ENCODE results near the gene FAM72C.
"Not testable (repeated sequence)": the region's sequence is repeated elsewhere in the genome, so short reads cannot be mapped to it uniquely, and the experiment has no call there.

FAM72C gene

DNA sequence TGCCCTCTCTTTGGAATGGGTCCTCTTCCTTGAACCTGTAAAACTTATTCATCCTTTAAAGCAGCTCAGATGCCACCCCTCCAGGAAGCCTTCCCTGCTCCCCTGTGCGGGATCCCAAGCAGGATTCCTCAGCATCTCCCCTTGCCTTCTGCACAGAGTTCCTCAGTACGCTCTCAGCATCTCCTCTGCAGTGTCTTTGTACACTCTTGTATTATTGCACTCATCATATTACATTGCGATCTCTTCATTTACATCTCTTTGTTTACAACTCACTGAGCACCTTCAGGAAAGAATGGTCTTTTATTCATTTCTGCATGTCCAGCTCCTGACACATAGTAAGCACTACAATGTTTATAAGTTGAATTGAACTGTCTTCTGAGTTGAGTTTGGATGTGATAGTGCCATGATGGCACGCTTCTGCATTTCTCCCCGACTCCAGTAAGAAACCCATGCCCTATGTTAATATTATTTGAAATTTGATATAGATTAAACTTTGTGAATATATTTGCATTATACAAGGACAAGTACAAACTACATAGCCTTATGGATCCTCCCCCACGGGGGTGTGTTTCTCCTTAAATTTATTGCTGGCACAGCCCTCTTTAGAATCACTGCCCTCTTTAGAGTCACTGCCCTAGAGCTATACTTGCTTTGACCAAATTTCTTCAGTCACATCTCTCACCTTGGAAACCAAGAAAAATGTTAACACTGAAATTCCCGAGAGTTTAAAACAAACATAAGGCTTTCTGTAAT is 13.1 kb upstream of the FAM72C start:
- DNase-seq (ENCODE audit: low read depth in 2 of 3, low spot score in 1 of 3): not testable (repeated sequence)

GRCh38 chr1:143974416-143974815 is 2.6 kb upstream of the FAM72C start:
- not testable (repeated sequence) for DNase-seq (ENCODE audit: low read depth in 2 of 3, low spot score in 1 of 3)

DNA sequence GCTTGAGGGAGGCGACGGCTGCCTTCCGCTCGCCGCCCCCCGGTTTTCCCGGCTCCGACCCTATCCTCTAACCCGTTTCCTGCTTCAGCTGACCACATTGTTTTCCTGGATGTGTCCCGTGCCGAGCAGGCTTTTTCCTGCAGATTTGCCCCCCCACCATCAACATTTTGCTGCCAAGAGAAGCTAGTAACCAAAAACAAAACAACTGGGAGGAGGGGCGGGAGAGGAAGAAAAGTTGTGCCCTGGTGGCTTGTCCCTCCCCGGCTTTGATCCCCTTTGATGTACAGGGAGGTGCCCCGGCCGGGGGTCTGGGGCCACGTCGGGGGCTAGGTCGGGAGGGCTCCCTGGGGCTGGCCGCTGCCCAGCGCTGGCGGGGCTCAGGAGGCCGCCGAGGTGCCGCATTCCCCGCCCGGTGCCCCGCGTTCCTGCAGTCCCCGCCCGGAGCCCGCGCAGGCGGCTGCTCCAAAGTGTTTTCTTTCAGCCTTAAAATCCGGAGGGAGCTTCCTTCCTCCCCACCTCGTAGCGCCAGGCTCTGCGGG is 2.2 kb upstream of the FAM72C start:
- not testable (repeated sequence) for DNase-seq (ENCODE audit: low read depth in 2 of 3, low spot score in 1 of 3)

DNA sequence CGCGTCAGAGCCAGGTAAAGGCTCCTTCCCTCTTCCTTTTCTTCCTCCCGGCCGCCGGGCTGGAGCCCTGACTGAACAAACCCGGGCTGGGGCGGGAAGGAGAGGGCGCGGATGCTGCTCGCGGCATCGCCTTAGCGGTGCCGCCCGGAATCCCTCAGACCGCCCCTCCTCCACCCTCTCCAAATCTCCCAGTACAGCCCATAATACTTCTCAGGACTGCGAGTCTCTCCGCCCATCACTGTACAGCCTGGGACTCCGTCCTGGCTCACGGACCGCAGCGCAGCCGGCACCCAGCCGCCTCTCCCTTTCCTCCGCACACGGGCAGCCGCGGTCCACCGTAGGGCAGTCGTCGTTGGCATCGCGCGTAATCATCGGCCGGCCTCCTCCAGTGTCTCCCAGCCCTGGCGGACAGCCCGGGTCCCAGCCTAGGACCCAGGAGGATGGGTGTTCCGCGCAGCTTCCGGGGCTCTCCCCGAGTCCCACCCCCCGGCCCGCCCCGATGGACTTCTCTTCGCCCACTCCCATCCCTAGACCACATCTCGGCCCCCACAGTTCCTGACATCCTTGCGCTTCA is 1.1 kb upstream of the FAM72C start:
- DNase-seq (ENCODE audit: low read depth in 2 of 3, low spot score in 1 of 3): not testable (repeated sequence)

DNA sequence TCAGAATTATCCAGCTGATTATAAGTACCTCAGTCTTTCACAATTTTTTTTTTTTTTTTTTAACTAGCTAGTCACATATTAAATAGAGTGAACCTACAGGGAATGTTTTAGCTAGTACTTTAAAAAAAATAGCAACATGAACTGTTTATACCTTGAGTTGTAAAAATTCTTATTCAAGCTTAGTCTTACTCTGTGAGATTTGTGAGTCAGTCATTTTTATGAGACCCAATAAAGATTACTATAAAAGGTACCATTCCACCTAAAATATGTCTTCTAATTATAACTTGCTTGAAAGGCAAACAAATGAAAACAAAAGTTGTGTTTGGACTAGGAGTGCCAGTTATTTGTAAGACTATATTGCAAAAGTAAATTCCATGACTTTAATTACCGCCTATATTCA is 5.9 kb downstream of the FAM72C start:
- not testable (repeated sequence) for DNase-seq (ENCODE audit: low read depth in 2 of 3, low spot score in 1 of 3)

DNA sequence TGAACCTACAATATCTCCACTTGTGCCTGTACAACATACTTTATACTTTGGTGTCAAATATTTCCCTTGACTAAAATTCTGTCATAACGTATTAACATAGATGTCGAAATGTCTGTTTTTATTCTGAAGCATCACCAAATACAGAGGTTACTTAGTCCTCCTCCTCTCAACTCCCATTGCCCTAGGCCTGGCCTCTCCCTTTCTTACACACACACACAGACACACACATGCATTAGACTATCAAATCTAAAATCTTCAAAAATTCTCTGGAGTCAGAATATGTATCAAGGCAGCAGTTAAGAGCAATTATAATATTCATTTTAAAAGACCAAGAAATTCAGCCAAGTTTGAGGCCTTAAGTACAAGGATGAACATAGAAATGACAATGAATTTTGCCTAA is 7.5 kb downstream of the FAM72C start:
- not testable (repeated sequence) for DNase-seq (ENCODE audit: low read depth in 2 of 3, low spot score in 1 of 3)

DNA sequence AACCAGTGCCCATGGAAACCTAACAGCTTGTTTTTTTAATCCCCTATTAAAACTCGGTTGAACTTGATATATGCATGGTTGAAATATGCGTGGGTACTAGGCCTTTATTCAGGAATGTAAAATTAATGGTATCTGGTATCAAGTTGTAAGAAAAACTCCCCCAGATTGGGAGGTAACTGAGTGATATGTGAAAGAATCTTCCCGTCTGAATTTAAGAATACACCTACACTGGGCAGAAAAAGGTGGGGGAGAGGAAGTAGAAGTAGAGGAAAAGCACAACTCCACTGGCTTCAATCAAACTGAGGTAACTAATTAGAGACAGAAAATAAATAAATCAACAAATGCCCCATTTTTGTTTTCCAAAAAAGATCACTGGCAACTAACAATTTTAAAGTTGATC is 15.9 kb downstream of the FAM72C start:
- DNase-seq (ENCODE audit: low read depth in 2 of 3, low spot score in 1 of 3): not testable (repeated sequence)

GRCh38 chr1:143952913-143953312 is 18.9 kb downstream of the FAM72C start:
- DNase-seq (ENCODE audit: low read depth in 2 of 3, low spot score in 1 of 3): not testable (repeated sequence)

GRCh38 chr1:143951485-143952391 is 20.0 kb downstream of the FAM72C start:
- not testable (repeated sequence) for DNase-seq (ENCODE audit: low read depth in 2 of 3, low spot score in 1 of 3)

DNA sequence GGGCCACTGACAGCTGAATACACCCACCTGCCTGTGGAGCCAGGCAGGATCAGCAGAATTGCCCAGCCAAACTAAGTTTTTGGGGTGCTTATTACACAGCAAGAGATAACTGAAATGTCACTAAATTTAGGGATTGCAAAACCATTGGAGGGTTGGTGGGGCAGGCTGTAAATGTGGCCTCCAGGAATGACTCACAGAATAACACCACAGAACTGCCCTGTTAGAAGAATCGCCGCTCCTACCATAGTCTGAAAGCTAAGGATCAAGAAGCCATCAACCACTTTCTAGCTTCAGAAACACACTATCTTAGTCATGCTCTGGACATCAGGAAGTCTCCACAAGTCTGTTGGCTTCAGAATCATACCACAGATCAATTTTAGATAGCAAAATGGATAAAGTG is 24.0 kb downstream of the FAM72C start:
- DNase-seq (ENCODE audit: low read depth in 2 of 3, low spot score in 1 of 3): not testable (repeated sequence)

- not testable (repeated sequence) for DNase-seq (ENCODE audit: low read depth in 2 of 3, low spot score in 1 of 3)
Measured at GRCh38 chr1:143945253-143945652, 26.5 kb downstream of the FAM72C start.

- not testable (repeated sequence) for DNase-seq (ENCODE audit: low read depth in 2 of 3, low spot score in 1 of 3)
Measured at GRCh38 chr1:143944576-143945240, 27.1 kb downstream of the FAM72C start.

DNA sequence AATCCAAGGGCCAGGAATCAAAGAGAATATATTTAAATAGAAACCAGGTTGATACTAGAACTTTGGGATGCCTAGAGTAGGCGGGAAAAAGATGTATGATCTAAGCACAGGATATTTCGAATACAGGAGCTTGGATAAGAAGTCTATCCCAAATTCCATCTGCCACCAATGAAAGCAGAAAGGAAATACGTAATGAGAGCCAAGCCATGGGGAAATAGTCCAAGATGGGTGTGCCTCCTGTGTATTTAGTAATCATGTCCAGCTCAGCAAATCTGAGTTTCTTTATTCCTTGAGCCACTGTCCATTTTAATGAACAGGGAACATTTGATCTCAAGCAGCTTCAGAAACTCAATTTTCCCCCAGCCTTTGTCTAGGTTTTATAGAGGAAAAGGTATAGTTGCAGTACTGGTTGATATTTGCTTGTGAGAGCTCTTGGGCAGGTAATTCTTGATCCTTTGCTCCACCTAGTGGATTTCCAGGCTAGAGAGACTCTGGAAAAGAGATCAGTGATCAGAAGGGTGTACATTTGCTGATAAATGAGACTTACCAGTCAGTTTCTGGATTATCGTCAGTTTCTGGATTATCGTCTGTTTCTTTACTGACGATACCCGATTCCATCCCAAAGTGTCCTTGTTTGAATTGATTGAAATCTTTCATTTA is 28.3 kb downstream of the FAM72C start:
- not testable (repeated sequence) for DNase-seq (ENCODE audit: low read depth in 2 of 3, low spot score in 1 of 3)

- not testable (repeated sequence) for DNase-seq (ENCODE audit: low read depth in 2 of 3, low spot score in 1 of 3)
Measured at GRCh38 chr1:143942238-143942860, 29.4 kb downstream of the FAM72C start.

- DNase-seq (ENCODE audit: low read depth in 2 of 3, low spot score in 1 of 3): not testable (repeated sequence)
Measured at GRCh38 chr1:143939666-143940065, 32.1 kb downstream of the FAM72C start.

- DNase-seq (ENCODE audit: low read depth in 2 of 3, low spot score in 1 of 3): not testable (repeated sequence)
Measured at GRCh38 chr1:143938922-143939321, 32.9 kb downstream of the FAM72C start.

GRCh38 chr1:143936457-143937115 is 35.2 kb downstream of the FAM72C start:
- peak in 2 of 3 donors; percentile 13 to 16 for DNase-seq (ENCODE audit: low read depth in 2 of 3, low spot score in 1 of 3)

- not testable (repeated sequence) for DNase-seq (ENCODE audit: low read depth in 2 of 3, low spot score in 1 of 3)
Measured at GRCh38 chr1:143919127-143919526, 52.7 kb downstream of the FAM72C start.

DNA sequence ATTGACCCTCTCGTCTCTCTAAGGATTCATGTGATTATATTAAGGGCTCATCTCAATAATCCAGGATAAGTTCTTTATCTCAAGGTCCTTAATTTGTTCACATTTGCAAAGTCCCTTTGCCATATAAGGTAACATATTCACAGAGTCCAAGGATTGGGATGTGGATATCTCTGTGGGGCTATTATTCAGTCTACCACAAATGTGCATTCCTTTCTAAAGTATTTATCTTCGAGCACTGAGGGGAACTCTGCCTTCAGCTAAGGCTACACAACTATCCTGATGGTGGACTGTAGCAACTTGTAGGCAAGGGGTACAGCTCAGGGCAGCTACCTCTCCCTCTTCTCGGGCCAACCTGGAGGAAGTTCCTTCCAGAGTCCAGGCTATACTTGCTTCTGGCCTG is 53.2 kb downstream of the FAM72C start:
- not testable (repeated sequence) for DNase-seq (ENCODE audit: low read depth in 2 of 3, low spot score in 1 of 3)

Data from stimulated activated CD4-positive, alpha-beta T cell treated with anti-CD3 and anti-CD28 coated beads, Interleukin-12 subunit alpha, Interleukin-12 subunit beta, amount 100 ng/mL, for 48 hours (primary cell).